ENCODE results near the gene PLXNC1.
A peak's percentile ranks its signal among the peaks of the same experiment; 100 is the strongest.

The PLXNC1 gene

GRCh38 chr12:94162108-94162507, 13.7 kb downstream of the PLXNC1 start:
- no peaks in the 10 kb centered on the region for H3K27me3 ChIP-seq
- peaks cover 69 to 80% of the 10 kb centered on the region in 2 experiments for H3K4me1 ChIP-seq (ENCODE audit: control insufficient read depth in 1 of 2, insufficient read depth in 1 of 2, low read depth in 1 of 2, low read length in 1 of 2)
- no peaks in the 10 kb centered on the region for H3K9me3 ChIP-seq
- peak overlapping the region; percentile 33 for H3K27ac ChIP-seq
- TF ChIP-seq, protein P1, sequence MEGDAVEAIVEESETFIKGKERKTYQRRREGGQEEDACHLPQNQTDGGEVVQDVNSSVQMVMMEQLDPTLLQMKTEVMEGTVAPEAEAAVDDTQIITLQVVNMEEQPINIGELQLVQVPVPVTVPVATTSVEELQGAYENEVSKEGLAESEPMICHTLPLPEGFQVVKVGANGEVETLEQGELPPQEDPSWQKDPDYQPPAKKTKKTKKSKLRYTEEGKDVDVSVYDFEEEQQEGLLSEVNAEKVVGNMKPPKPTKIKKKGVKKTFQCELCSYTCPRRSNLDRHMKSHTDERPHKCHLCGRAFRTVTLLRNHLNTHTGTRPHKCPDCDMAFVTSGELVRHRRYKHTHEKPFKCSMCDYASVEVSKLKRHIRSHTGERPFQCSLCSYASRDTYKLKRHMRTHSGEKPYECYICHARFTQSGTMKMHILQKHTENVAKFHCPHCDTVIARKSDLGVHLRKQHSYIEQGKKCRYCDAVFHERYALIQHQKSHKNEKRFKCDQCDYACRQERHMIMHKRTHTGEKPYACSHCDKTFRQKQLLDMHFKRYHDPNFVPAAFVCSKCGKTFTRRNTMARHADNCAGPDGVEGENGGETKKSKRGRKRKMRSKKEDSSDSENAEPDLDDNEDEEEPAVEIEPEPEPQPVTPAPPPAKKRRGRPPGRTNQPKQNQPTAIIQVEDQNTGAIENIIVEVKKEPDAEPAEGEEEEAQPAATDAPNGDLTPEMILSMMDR (IDR thresholded peaks at IDR 0.05): no peak
- peaks cover 18% of the 10 kb centered on the region for H3K36me3 ChIP-seq
- no peak overlapping the region for H3K4me3 ChIP-seq (ENCODE audit: low read depth in 1 of 2, low read length in 1 of 2)

DNA sequence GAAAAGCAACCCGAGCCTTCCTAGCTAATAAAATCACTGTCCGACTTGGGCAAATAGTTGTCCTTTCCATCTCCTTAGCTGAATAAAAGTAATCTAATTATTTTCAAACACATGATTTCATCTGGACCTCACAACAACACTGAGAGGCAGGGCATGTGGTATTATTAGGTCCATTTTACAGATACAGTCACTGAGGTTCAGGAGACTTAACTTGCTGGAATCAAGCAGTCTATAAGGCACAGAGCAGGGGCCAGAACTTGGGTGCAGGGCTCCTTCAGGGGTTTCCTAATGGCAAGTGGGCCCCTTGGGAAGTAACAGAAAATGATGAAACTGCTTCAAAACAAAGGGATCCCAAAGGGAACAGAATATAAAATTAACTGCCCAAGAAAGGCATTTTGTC, 15.5 kb downstream of the PLXNC1 start:
- H3K4me1 ChIP-seq (ENCODE audit: control insufficient read depth in 1 of 2, insufficient read depth in 1 of 2, low read depth in 1 of 2, low read length in 1 of 2): peaks cover 63 to 74% of the 10 kb centered on the region in 2 experiments
- peaks cover 17% of the 10 kb centered on the region for H3K36me3 ChIP-seq
- H3K27me3 ChIP-seq: no peaks in the 10 kb centered on the region
- peak overlapping the region; percentile 75 for H3K27ac ChIP-seq
- H3K4me3 ChIP-seq (ENCODE audit: low read depth in 1 of 2, low read length in 1 of 2): no peak overlapping the region
- TF ChIP-seq, protein P1 (IDR thresholded peaks at IDR 0.05): no peak
- H3K9me3 ChIP-seq: no peaks in the 10 kb centered on the region

DNA sequence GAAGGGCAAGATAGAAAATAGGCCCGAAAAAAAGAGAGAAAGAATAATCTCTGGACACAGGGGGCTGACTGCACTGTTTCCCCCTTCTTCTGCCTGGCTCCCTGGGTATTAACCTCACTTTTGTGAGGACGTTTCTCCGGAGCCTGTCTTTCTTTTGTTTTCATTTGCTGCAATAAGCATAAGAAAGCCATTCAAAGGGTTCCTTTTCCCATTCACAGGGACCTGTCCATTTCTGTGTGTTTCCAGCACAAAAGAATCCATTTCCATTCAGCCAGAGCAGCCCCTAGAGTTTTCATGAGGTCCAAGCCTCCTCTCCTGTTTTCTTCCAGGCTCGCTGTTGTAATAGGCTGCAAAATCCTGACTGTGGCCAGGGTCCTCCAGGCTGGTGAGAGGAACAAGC, 16.8 kb downstream of the PLXNC1 start:
- Histone ChIP-seq H3K4me3 (ENCODE audit: low read depth in 1 of 2, low read length in 1 of 2) (no peak overlapping the region), H3K27me3 (no peaks in the 10 kb centered on the region)

GRCh38 chr12:94165670-94166364, 17.4 kb downstream of the PLXNC1 start:
- Histone ChIP-seq H3K9me3 (no peaks in the 10 kb centered on the region), H3K27ac (peak overlapping the region; percentile 75), H3K4me1 (ENCODE audit: control insufficient read depth in 1 of 2, insufficient read depth in 1 of 2, low read depth in 1 of 2, low read length in 1 of 2) (peaks cover 52 to 65% of the 10 kb centered on the region in 2 experiments), H3K4me3 (ENCODE audit: low read depth in 1 of 2, low read length in 1 of 2) (no peak overlapping the region), H3K36me3 (peaks cover 26% of the 10 kb centered on the region), H3K27me3 (no peaks in the 10 kb centered on the region)
- TF ChIP-seq, protein P1 (IDR thresholded peaks at IDR 0.05): no peak

More for the DNA sequence above, 16.8 kb downstream of the PLXNC1 start:
- H3K27ac ChIP-seq: peak overlapping the region; percentile 75
- TF ChIP-seq, protein P1 (IDR thresholded peaks at IDR 0.05): no peak
- no peaks in the 10 kb centered on the region for H3K9me3 ChIP-seq
- H3K4me1 ChIP-seq (ENCODE audit: control insufficient read depth in 1 of 2, insufficient read depth in 1 of 2, low read depth in 1 of 2, low read length in 1 of 2): peaks cover 52 to 65% of the 10 kb centered on the region in 2 experiments
- peaks cover 20% of the 10 kb centered on the region for H3K36me3 ChIP-seq

GRCh38 chr12:94167071-94167755, 18.8 kb downstream of the PLXNC1 start:
- H3K27me3 ChIP-seq: no peaks in the 10 kb centered on the region
- no peak overlapping the region for H3K4me3 ChIP-seq (ENCODE audit: low read depth in 1 of 2, low read length in 1 of 2)
- TF ChIP-seq, protein P1 (IDR thresholded peaks at IDR 0.05): no peak
- no peaks in the 10 kb centered on the region for H3K9me3 ChIP-seq
- H3K36me3 ChIP-seq: peaks cover 38% of the 10 kb centered on the region
- no peak overlapping the region for H3K27ac ChIP-seq
- H3K4me1 ChIP-seq (ENCODE audit: control insufficient read depth in 1 of 2, insufficient read depth in 1 of 2, low read depth in 1 of 2, low read length in 1 of 2): peaks cover 62 to 70% of the 10 kb centered on the region in 2 experiments

Measured in neutrophil (primary cell).